Activated CD8-positive, alpha-beta memory T cell treated with anti-CD3 and anti-CD28 coated beads, Interleukin-2, amount 50 U/mL, for 1 hour (primary cell): Measurements from ENCODE around the gene FASN.

Experiments used
- DNase-seq: peaks from one replicate; pipeline ENCODE4 v3.0.0-alpha.2; 2020; ENCODE audit errors: extremely low read depth

The FASN gene

GRCh38 chr17:82117139-82118090 lies 19.4 kb upstream of the FASN start:
- DNase-seq: no peak

- no peak for DNase-seq
Measured at GRCh38 chr17:82116246-82116645, 18.2 kb upstream of the FASN start.

- no peak for DNase-seq
Measured at GRCh38 chr17:82114872-82115271, 16.8 kb upstream of the FASN start.

GRCh38 chr17:82114447-82114846 lies 16.4 kb upstream of the FASN start:
- no peak for DNase-seq

- DNase-seq: no peak
Measured at GRCh38 chr17:82113941-82114340, 15.9 kb upstream of the FASN start.

GRCh38 chr17:82113422-82113821 lies 15.4 kb upstream of the FASN start:
- no peak for DNase-seq

- no peak for DNase-seq
Measured at GRCh38 chr17:82112914-82113311, 14.9 kb upstream of the FASN start.

GRCh38 chr17:82112181-82112913 lies 14.3 kb upstream of the FASN start:
- DNase-seq: no peak

- DNase-seq: no peak
Measured at GRCh38 chr17:82110298-82110697, 12.3 kb upstream of the FASN start.

GRCh38 chr17:82108961-82109475 lies 11.0 kb upstream of the FASN start:
- no peak for DNase-seq

GRCh38 chr17:82108496-82108945 lies 10.5 kb upstream of the FASN start:
- no peak for DNase-seq

- DNase-seq: no peak
Measured at GRCh38 chr17:82108038-82108437, 10.0 kb upstream of the FASN start.

- DNase-seq: no peak
Measured at GRCh38 chr17:82107341-82107860, 9.4 kb upstream of the FASN start.

GRCh38 chr17:82106688-82107305 lies 8.8 kb upstream of the FASN start:
- no peak for DNase-seq

- no peak for DNase-seq
Measured at GRCh38 chr17:82105882-82106687, 8.0 kb upstream of the FASN start.

GRCh38 chr17:82105417-82105881 lies 7.4 kb upstream of the FASN start:
- no peak for DNase-seq

GRCh38 chr17:82104797-82105416 lies 6.9 kb upstream of the FASN start:
- no peak for DNase-seq

- no peak for DNase-seq
Measured at GRCh38 chr17:82103553-82104451, 5.8 kb upstream of the FASN start.
